ENCODE measurements around the gene USHBP1. TPM values are rescaled to one million over a fixed set of nuclear protein-coding genes. Genes with fewer than 3 reads are reported as not detected.

Gene USHBP1
- total RNA-seq, 1 experiment from 2014 or later: 0.15 TPM

DNA sequence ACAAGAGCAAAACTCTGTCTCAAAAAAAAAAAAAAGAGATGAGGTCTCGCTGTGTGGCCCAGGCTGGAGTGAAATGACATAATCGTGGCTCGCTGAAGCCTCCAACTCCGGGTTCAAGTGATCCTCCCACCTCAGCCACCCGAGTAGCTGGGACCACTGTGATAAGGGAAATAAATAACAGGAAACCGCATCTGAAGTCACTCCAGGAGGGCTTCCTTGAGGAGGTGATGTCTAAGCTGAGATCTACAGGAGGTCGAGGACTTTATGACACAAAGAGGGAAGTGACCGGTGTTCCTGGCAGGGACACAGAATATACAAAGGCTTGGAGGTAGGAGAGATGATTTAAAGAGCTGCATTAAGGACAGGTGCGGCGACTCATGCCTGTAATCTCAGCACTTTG is 9.9 kb downstream of the USHBP1 start:
- DNase-seq (ENCODE audit: low read depth, low spot score): no peak
- no TSS peak for BruUV-seq (replicated peaks)
- Histone ChIP-seq H3K9me2 (ENCODE audit: insufficient read depth) (no peaks in the 10 kb centered on the region), H3K79me2 (ENCODE audit: insufficient read depth, low read length) (no peaks in the 10 kb centered on the region), H2AFZ (ENCODE audit: low read depth, low read length, poor library complexity, severe bottlenecking) (no peak overlapping the region), H3K36me3 (ENCODE audit: control insufficient read depth in 1 of 2, insufficient read depth in 2 of 2, low read length in 2 of 2) (no peaks in the 10 kb centered on the region), H3K9me3 (ENCODE audit: control insufficient read depth in 1 of 2, insufficient read depth in 1 of 2, low read depth in 1 of 2, low read length in 2 of 2) (no peaks in the 10 kb centered on the region), H3K9ac (ENCODE audit: low read length) (no peak overlapping the region), H3K4me2 (ENCODE audit: low read length) (no peak overlapping the region), H3K4me1 (ENCODE audit: control insufficient read depth in 1 of 2, insufficient read depth in 2 of 2, low read length in 2 of 2) (peaks cover 2 to 11% of the 10 kb centered on the region in 2 experiments; a peak in 3 of 4 replicates), H3K27ac (ENCODE audit: low read depth, low read length) (no peak overlapping the region), H3K27me3 (ENCODE audit: insufficient read depth, low read length) (no peaks in the 10 kb centered on the region), H3K4me3 (replicated peaks in 1 of 2; ENCODE audit: low read depth in 1 of 2, low read length in 2 of 2) (no peak overlapping the region), H4K20me1 (ENCODE audit: insufficient read depth) (no peaks in the 10 kb centered on the region)
- ChIA-PET CTCF (interaction anchor here (1.0 kb wide), 1 partner anchor 12 kb away, joined by 4 read pairs; the partner anchor contains the start of gene BABAM1), RAD21 (ENCODE audit: low non-redundant PET in 1 of 2, low total read pairs in 2 of 2, uncharacterized antibody in 2 of 2, unreplicated experiment in 2 of 2) (no interaction called here), POLR2A (no interaction called here)
- intact Hi-C loops (cut with micrococcal nuclease): no loop called here
- no peak for ATAC-seq
- no peak for TF ChIP-seq CEBPB (IDR thresholded peaks at IDR 0.05; ENCODE audit: low read depth)
- TF ChIP-seq SP1 (IDR thresholded peaks at IDR 0.05; ENCODE audit: low read depth): no peak
- TF ChIP-seq, protein P1, sequence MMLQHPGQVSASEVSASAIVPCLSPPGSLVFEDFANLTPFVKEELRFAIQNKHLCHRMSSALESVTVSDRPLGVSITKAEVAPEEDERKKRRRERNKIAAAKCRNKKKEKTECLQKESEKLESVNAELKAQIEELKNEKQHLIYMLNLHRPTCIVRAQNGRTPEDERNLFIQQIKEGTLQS (IDR thresholded peaks at IDR 0.05): no peak
- TF ChIP-seq EZH2 (IDR thresholded peaks at IDR 0.05): no peak
- no peak for TF ChIP-seq POLR2AphosphoS5 (IDR thresholded peaks at IDR 0.05; ENCODE audit: low read depth, low read length)

DNA sequence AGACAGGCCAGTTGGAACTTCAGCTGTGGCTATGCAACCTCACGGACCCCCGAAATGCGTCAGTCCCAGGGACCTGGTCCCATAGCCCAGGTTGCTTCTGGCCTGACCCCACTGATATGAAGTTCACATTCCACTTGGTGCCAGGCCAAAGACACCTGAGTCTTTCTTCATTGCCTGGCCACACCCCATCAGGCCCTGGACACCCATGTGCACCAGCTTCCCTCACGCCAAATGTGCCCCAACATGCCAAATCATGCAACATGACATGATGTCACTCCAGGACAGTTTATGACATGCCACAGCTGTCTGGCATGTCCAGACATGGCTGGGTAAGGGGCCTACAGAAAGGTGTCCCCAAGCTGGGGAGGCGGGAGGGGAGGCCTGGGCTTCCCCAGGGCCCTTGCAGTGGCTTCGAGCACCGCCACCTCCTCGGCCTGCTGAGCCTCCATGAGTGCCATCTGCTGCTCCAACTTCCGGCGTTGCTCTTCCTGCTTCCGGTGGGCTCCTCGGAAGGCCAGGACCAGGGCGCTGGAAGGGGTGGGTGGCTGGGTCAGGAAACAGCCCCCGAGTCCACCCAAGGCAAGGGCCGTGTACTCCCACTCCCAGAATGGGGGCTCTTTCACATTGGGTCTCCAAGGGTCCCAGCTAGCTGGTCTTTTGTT is 14.5 kb downstream of the USHBP1 start:
- no peaks in the 10 kb centered on the region for H3K36me3 ChIP-seq (ENCODE audit: control insufficient read depth in 1 of 2, insufficient read depth in 2 of 2, low read length in 2 of 2)
- H3K9me3 ChIP-seq (ENCODE audit: control insufficient read depth in 1 of 2, insufficient read depth in 1 of 2, low read depth in 1 of 2, low read length in 2 of 2): no peaks in the 10 kb centered on the region
- BruUV-seq (replicated peaks): no TSS peak
- no peak overlapping the region for H2AFZ ChIP-seq (ENCODE audit: low read depth, low read length, poor library complexity, severe bottlenecking)
- CTCF ChIA-PET: interaction anchor here (1.8 kb wide), 1 partner anchor 10 kb away, joined by 8 read pairs; no protein-coding TSS in a partner anchor
- no peaks in the 10 kb centered on the region for H3K27me3 ChIP-seq (ENCODE audit: insufficient read depth, low read length)
- RAD21 ChIA-PET (ENCODE audit: low non-redundant PET in 1 of 2, low total read pairs in 2 of 2, uncharacterized antibody in 2 of 2, unreplicated experiment in 2 of 2): no interaction called here
- peak overlapping the region; percentile 43; the same call in 1 of the 2 replicates for H3K27ac ChIP-seq (ENCODE audit: low read depth, low read length)
- no peak overlapping the region for H3K4me3 ChIP-seq (replicated peaks in 1 of 2; ENCODE audit: low read depth in 1 of 2, low read length in 2 of 2)
- TF ChIP-seq JUND (IDR thresholded peaks at IDR 0.05): no peak
- TF ChIP-seq, protein P2, sequence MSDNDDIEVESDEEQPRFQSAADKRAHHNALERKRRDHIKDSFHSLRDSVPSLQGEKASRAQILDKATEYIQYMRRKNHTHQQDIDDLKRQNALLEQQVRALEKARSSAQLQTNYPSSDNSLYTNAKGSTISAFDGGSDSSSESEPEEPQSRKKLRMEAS (IDR thresholded peaks at IDR 0.05): no peak
- no peak for TF ChIP-seq POLR2A (IDR thresholded peaks at IDR 0.05; ENCODE audit: borderline replicate concordance, extremely low read depth, insufficient read depth, insufficient read length)
- TF ChIP-seq FOSL1 (IDR thresholded peaks at IDR 0.05; ENCODE audit: low read depth): no peak
- TF ChIP-seq CBX3 (IDR thresholded peaks at IDR 0.05; ENCODE audit: low read depth): no peak
- no peak for TF ChIP-seq CEBPB (IDR thresholded peaks at IDR 0.05; ENCODE audit: low read depth)
- TF ChIP-seq, protein P3, sequence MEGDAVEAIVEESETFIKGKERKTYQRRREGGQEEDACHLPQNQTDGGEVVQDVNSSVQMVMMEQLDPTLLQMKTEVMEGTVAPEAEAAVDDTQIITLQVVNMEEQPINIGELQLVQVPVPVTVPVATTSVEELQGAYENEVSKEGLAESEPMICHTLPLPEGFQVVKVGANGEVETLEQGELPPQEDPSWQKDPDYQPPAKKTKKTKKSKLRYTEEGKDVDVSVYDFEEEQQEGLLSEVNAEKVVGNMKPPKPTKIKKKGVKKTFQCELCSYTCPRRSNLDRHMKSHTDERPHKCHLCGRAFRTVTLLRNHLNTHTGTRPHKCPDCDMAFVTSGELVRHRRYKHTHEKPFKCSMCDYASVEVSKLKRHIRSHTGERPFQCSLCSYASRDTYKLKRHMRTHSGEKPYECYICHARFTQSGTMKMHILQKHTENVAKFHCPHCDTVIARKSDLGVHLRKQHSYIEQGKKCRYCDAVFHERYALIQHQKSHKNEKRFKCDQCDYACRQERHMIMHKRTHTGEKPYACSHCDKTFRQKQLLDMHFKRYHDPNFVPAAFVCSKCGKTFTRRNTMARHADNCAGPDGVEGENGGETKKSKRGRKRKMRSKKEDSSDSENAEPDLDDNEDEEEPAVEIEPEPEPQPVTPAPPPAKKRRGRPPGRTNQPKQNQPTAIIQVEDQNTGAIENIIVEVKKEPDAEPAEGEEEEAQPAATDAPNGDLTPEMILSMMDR (IDR thresholded peaks at IDR 0.05 in 2 of 3, conservative IDR thresholded peaks at IDR 0.05 in 1 of 3; ENCODE audit: borderline replicate concordance in 1 of 3, insufficient read depth in 1 of 3, low read depth in 2 of 3, low read length in 2 of 3): no peak
- TF ChIP-seq, protein P1 (IDR thresholded peaks at IDR 0.05): no peak
- TF ChIP-seq ZNF274 (IDR thresholded peaks at IDR 0.05; ENCODE audit: low read depth, low read length): no peak
- TF ChIP-seq SP1 (IDR thresholded peaks at IDR 0.05; ENCODE audit: low read depth): no peak
- POLR2A ChIA-PET: interaction anchor here (1.3 to 1.9 kb wide), 3 partner anchors 9 to 17 kb away, joined by 3 to 7 read pairs (median 7); partner anchors contain the start of gene BABAM1
- ATAC-seq (no peak), DNase-seq (ENCODE audit: low read depth, low spot score) (no peak)
- H3K79me2 ChIP-seq (ENCODE audit: insufficient read depth, low read length): peaks cover 2% of the 10 kb centered on the region; the same call in 1 of the 2 replicates
- H3K9ac ChIP-seq (ENCODE audit: low read length): no peak overlapping the region
- H3K4me2 ChIP-seq (ENCODE audit: low read length): peak overlapping the region; percentile 94
- intact Hi-C loops (cut with micrococcal nuclease): no loop called here
- no peaks in the 10 kb centered on the region for H3K9me2 ChIP-seq (ENCODE audit: insufficient read depth)
- no peaks in the 10 kb centered on the region for H4K20me1 ChIP-seq (ENCODE audit: insufficient read depth)
- H3K4me1 ChIP-seq (ENCODE audit: control insufficient read depth in 1 of 2, insufficient read depth in 2 of 2, low read length in 2 of 2): peaks cover 36 to 47% of the 10 kb centered on the region in 2 experiments

All from HCT116 (cell line).